ENCODE results near the gene SPATA6.
"Not testable (repeated sequence)": the region's sequence is repeated elsewhere in the genome, so short reads cannot be mapped to it uniquely, and the experiment has no call there.

SPATA6 gene

DNA sequence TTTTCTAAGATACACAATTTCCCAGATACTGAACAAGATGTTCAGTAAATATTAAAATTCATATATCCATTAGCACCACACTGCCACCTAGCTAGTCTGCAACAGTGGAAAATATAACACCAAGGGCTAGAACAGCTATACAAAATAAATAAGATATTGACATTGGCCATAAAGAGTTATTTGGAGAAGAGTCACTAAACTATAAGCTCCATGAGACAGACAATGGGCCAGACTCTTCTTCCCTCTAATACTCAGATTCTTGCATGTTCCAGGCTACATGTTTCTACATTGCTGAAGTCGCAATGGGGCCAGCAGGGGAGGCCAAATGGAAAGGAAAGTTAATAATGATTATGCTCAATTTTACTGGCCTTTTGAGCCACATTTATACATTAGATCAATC is 21.5 kb downstream of the SPATA6 start:
- no peak for DNase-seq

DNA sequence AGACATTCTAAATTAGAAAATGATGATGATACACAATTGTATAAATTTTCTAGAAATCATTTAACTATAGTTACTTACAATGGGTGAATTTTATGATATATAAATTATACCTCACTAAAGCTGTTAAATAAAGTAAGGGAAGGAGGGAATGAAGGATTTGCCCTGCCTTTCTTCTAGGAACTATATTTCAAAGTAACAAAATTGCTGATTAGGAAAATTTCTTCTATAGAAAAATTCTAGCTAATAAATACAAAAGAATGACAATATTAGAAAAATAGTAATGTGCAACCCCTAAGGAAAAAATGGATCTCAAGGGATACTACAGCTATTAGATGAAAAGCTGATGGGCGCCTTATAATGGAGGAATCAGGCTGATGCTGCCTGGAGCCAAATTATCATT is 23.1 kb downstream of the SPATA6 start:
- no peak for DNase-seq

DNA sequence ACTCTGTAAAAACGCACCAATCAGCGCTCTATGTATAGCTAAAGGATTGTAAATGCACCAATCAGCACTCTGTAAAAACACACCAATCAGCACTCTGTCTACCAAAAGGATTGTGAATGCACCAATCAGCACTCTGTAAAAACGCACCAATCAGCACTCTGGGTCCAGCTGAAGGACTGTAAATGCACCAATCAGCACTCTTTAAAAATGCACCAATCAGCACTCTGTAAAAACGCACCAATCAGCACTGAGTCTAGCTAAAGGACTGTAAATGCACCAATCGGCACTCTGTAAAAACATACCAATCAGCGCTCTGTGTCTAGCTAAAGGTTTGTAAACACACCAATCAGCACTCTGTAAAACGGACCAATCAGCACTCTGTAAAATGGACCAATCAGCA is 27.8 kb downstream of the SPATA6 start:
- not testable (repeated sequence) for DNase-seq

DNA sequence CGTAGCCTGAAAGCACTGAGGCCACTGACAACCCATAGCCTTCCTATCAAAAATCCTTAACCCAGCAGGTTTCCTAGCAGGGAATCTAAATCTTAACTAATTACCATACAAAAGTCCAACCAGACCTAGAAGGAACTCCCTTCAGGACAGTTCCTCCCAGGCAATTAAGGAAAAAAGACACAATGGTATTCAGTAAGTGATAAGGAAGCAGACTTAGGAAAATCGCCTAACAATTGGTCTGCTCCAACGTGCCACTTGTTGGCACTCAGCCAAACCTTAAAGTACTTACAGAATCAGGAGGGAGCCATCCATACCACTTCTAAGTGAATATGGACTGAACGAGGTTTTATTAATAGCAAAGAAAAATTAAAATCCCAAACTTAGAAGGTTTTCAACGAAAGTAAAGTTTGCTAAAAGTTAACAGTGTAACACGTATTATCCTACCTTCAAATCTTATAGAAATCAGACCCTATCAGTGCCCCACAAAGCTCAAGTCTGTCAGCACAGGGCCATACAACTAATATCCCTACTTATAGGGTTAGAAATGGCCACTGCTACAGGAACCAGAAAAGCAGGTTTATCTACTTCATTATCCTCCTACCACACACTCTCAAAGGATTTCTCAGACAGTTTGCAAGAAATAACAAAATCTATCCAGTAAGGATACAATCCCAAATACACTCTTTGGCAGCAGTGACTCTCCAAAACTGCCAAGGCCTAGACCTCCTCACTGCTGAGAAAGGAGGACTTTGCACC is 29.0 kb downstream of the SPATA6 start:
- no peak for DNase-seq

DNA sequence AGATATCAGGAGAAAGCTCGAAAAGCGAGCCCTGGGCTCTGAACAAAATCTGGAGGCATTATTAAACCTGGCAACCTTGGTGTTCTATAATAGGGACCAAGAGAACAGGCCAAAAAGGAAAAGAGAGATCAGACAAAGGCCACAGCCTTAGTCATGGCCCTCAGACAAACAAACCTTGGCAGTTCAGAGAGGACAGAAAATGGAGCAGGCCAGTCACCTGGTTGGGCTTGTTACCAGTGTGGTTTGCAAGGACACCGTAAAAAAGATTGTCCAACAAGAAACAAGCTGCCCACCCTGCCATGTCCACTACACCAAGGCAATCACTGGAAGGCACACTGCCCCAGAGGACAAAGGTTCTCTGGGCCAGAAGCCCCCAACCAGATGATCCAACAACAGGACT is 31.2 kb downstream of the SPATA6 start:
- not testable (repeated sequence) for DNase-seq

DNA sequence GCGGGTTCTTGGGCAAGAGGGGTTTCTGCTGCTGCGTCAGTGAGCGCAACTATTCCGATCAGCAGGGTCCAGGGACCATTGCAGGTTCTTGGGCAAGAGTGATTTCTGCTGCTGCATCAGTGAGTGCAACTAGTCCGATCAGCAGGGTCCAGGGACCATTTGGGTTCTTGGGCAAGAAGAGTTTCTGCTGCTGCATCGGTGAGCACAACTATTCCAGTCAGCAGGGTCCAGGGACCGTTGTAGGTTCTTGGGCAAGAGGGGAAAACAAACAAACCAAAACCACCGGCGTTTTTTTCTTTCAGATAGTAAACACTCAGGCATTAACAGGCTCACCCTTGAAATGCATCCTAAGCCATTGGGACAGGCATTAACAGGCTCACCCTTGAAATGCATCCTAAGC is 32.6 kb downstream of the SPATA6 start:
- no peak for DNase-seq

DNA sequence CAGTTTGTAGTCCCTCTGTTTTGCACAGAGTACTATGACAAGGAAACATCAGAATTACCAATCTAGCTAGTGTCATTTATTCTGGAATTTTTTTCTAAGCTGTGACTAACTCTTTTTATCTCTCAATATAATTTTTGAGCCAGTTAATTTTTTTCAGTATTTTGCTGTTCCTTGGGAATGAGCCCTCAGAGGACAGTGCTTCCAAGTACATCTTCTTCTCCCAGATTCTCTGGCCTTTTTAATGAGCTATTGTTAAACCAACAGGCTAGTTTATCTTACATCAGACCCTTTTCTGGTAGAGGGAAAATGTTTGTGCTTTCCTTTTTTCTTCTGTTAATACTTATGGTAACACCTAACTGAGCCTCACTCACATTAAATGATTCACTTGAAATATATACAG is 34.6 kb downstream of the SPATA6 start:
- not testable (repeated sequence) for DNase-seq

DNA sequence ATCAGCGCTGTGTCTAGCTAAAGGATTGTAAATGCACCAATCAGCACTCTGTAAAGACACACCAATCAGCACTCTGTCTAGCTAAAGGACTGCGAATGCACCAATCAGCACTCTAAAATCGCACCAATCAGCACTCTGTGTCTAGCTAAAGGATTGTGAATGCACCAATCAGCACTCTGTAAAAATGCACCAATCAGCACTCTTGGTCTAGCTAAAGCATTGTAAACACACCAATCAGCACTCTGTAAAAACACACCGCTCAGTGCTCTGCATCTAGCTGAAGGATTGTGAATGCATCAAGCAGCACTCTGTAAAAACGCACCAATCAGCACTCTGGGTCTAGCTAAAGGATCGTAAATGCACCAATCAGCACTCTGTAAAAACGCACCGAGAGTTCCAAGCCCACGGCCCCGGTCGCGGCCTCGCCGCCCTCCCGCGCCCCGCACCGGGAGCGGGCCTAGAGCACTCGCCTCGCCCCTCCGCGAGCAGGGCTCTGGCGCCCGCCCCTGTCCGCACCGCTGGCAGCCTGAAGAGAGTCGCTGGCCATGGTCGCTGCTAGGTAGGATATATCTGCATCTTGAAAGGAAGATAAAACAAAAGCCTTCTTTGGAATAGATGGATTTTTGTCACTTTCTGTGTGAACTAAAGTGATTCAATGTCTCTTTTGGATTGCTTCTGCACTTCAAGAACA is 36.5 kb downstream of the SPATA6 start:
- not testable (repeated sequence) for DNase-seq

DNA sequence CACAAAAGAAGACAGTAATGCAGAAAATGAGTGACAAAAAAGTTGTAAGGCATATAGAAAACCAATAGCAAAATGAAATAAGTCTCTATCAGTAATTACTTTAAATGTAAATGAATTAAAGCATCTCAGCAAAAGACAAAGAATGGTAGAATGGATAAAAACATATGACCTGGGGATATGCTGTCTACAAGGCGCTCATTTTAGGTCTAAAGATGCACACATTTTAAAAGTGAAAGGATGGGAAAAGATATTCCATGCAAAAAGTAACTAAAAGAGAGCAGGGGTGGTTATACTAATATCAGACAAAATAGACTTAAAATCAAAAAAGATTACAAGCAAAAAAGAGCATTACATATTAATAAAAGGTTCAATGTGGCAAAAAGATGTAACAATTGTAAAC is 41.2 kb downstream of the SPATA6 start:
- DNase-seq, result no peak

DNA sequence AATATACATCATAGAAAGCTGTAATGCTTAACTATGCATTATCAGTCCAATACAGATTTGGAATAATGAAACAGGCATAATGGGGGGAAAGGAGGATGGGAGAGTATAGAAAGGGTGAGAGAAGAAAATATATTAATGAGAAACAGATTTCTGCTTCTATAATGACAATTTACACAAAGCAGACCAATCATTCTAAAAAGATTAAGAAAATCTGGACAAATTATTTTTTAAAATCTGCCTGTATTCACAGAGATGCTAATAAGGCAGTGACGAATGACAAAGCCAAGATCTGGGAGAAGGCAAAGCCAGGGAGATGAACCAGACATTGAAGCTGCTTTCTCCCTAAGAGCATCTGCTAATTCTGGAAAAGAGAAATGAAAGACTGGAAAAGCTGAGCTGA is 50.0 kb downstream of the SPATA6 start:
- no peak for DNase-seq

DNA sequence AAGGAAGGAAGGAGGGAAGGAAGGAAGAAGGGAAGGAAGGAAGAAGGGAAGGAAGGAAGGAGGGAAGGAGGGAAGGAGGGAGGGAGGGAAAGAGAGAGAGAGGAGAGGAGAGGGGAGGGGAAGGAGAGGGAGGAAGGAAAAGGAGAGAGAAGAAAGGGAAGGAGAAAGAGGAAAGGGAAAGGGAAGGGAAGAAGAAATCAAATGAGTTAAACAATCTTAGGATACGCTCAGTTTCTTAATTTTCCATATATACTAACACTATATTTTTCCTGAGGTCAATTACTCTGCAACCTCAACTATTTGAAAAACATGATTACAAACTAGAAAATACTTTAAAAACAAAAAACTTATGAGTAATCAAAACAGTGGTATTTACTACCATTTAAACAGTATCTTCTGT is 53.3 kb downstream of the SPATA6 start:
- no peak for DNase-seq

DNA sequence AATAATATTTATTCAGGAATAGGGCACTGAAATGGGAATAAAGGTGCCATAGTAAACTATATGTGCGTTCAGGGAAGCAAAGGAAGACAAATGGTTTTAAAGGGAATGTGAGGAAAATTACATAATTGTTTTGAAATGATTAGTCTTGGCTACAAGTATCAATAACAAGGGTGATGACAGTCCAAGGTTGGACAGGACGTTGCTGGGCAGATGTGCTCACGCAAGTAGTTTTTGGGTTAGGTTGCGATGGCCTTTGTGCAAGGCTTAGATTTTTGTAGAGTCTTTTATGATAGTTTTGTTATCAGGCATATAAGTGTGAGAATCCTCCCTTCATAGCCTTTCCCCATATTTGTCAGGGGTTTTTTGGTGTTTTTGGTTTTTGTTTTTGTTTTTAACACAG is 57.0 kb downstream of the SPATA6 start:
- no peak for DNase-seq

DNA sequence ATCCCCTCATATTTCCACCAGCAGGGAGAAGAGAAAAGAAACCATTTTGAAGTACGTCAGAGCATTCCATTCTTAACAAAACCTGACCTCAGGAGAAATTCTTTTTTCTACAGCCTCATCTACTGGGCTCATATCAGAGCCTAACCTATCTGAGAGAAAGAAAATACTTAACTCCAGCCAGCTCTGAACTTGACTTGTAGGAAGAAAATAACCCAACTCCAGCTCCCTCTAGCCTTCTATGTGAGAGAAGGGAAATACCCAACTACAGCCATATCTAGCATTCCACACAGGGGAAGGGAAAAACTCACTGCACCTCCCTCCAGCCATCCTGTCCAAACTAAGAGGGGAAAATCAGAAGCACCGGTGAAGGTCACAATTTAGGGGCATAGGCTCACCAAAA is 57.7 kb downstream of the SPATA6 start:
- no peak for DNase-seq

DNA sequence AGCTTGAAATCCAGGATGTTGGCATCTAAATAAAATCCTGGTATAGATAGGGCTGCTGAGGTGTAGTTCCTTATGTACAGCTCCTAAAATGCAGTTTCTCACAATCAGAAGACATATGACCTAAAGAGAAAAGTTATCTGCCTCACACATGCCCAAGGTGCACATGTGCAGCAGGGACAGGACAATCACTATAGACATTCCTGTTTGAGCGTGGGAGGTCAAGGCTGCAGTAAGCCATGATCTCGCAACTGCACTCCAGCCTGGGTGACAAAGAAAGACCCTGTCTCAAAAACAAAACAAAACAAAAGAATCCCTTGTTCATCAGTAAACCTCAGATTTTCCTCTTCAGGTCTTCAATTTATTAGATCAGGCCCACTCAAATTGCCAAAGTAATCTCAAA is 66.1 kb downstream of the SPATA6 start:
- DNase-seq, result no peak

DNA sequence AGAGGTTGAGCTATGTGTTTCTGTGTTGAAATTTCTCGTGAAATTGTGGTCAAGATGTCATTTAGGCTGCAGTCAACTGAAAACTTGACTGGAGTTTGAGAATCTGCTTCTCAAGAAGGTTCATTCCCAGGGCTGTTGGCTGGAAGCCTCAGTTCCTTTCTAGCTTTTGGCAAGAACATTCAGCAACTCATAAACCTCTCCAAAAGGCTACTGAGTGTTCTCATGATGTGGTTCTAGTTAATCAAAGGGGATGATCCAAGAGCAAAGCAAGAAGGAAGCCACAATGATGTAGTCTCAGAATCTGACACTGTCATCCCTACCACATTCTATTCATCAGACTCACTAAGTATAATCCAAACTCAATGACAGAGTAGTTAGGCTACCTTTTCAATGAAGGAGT is 66.6 kb downstream of the SPATA6 start:
- DNase-seq, result no peak

DNA sequence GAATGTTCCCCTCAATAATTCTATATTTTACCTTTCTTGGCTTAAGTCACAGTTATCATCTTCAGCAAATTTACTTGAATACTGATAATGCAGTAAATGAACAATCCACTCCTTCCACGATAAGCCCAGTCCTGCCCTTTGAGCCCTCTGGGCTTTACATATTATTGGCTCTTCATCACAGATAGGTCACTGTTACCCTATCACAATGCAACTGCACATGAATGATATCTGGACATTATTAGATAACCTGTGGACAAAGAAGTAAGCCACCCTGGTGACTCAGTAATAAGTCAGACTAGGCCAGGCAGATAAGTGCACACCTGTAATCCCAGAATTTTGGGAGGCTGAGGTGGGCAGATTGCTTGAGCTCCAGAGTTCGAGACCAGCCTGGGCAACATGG is 69.4 kb downstream of the SPATA6 start:
- DNase-seq, result no peak

DNA sequence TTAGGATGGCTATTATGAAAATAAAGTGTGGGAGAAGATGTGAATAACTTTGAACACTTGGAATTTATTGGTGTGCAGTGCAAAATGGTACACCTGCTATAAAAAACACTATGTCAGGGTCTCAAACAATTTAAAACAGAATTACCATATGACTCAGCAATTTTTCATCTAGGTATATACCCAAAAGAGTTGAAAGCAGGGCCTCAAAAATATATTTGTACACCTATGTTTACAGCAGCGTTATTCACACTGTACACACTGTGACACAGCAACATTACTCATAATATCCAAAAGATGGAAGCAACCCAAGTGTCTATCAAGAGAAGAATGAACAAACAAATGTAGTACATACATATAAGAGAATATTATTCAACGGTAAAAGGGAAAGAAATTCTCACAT is 75.8 kb downstream of the SPATA6 start:
- no peak for DNase-seq

DNA sequence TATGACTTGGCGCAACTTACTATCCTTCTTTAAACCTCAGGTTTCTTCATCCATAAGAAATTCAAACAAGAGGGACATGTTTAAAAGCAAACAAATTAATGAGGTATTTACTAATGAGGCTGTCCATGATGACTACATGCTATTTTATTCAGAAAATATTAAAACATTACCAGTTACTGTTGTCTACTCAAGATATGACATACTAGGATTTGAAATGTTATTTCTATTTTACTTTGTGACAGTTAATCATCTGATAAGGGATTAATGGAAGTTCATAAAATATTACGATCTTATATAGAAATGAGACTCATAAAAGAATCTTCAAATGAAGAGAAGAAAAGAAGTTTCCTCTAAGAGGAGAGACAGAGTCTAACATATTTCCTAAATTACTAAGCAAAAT is 80.1 kb downstream of the SPATA6 start:
- DNase-seq, result no peak

DNA sequence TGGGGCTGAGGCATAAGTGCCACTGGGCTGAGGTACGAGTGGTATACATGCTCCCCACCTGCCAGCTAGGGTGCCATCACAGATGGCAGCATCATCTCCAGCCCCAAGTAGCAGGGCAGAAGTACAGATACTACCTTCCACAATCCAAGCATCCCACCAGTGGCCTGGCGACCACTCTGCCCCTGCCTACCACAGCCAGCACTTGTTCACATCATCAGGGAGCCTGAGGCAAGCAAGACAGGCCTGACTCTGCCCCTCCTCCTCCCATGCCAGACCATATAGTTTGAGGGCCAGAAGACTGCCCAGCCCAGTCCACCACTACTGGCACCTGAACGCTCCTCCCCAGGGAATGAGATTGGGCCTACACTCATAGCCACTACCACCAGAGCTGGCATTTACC is 84.6 kb downstream of the SPATA6 start:
- DNase-seq, result no peak

DNA sequence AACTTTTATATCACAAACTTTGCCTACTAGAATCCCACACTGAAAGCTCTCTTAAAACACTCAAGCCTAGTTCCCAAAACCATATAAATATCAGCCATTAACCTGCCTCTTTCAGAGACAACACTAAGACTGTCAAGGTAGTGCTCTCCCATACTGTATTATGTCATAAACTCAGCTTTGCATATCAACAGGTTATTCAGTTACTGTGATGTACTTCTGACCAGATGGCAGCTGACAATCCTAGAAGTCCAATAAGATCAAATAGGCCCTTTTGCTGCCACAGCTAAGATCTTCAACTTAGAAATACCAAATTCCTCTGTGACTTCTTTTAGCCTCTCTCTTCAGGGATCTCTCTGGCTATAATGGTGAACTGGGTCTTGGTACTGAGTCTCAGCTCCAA is 97.2 kb downstream of the SPATA6 start:
- DNase-seq, result no peak

DNA sequence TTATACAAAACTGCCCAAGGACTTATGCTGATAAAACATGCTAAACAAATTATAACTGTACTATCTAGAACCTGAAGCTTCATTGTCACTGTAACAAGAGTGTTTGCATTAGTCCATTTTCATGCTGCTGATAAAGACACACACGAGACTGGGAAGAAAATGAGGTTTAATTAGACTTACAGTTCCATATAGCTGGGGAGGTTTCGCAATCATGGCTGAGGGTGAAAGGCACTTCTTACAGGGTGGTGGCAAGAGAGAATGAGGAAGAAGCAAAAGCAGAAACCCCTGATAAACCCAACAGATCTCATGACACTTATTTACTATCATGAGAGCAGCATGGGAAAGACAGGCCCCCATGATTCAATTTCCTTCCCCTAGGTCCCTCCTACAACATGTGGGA is 100.4 kb downstream of the SPATA6 start:
- DNase-seq, result no peak

DNA sequence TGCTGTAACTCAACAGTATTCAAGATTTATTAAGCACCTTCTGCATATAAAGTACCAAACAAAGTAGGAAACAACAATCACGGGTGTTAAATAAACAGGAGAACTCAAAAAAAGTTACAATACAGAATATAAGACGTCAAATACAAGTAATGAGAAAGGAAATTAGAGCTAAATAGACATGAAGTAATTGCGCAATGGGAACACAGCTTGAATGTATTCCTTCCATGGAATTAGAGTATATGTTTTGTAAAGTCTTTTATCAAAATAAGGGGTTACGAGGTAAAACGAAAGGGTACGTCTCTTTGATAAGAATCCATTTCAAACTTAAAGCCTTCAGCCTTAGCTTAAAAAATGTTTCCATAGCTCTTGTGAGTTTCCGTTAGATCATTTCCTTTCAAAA is 109.1 kb downstream of the SPATA6 start:
- DNase-seq, result no peak

DNA sequence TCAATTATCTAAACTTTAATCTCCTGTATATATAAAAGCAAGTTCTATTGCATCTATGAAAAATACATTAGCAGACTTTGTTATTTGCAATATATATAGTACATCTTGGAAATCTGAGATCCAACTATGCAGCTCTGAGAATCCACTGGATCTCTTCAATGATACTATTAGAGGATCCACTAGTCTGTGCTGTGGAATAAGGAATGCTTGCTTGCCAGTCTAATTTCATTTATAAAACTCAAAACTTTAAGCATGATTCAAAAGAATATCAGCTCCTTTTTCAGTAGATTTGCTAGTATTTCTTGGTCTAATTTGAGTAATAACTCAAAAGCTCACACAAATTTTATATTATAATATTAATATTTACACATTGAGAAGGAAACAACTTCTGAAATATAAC is 115.1 kb downstream of the SPATA6 start:
- no peak for DNase-seq

DNA sequence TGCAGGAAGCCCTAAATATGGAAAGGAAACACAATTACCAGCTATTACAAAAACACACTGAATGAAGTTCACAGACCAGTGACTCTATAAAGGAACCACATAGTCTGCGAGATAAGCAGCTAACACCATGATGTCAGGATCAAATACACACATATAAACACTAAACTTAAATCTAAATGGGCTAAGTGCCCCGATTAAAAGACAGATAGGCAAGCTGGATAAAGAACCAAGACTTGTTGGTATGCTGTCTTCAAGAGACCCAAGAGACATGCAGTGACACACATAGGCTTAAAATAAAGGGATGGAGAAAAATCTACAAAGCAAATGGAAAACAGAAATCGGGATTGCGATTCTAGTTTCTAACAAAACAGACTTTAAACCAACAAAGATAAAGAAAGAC is 127.6 kb downstream of the SPATA6 start:
- no peak for DNase-seq

DNA sequence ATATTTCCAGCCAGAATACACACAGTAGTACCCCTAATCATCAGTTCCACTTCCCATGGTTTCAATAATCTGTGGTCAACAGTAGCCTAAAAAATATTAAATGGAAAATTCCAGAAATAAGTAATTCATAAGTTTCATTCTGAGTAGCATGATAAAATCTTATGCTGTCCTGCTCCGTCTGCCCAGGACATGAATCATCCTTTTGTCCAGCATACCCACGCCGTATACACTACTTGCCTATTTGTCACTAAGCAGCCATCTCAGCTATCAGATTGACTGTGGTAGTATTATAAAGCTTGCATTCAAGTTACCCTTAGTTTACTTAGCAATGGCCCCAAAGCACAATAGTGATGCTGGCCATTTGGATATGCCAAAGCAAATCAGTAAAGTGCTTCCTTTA is 130.8 kb downstream of the SPATA6 start:
- no peak for DNase-seq

All from NCI-H1930 (cell line).